ENCODE results near the gene BID. TPM values are rescaled to one million over a fixed set of nuclear protein-coding genes. Genes with fewer than 3 reads are reported as not detected.
"Not testable (repeated sequence)": the region's sequence is repeated elsewhere in the genome, so short reads cannot be mapped to it uniquely, and the experiment has no call there.

BID gene
- polyA plus RNA-seq, 5 donors: 16.8 to 30.9 (median 20.4) TPM

- DNase-seq: no peak
Observed at GRCh38 chr22:17705951-17706900, 68.0 kb downstream of the BID start.

- no peak for DNase-seq
Observed at GRCh38 chr22:17705546-17705945, 68.7 kb downstream of the BID start.

GRCh38 chr22:17703811-17704210 lies 70.5 kb downstream of the BID start:
- DNase-seq: no peak

GRCh38 chr22:17700778-17701177 lies 73.5 kb downstream of the BID start:
- no peak for DNase-seq

- DNase-seq: no peak
Observed at GRCh38 chr22:17699696-17700340, 74.5 kb downstream of the BID start.

- no peak for DNase-seq
Observed at GRCh38 chr22:17698948-17699347, 75.3 kb downstream of the BID start.

- DNase-seq: not testable (repeated sequence)
Observed at GRCh38 chr22:17698276-17698675, 76.0 kb downstream of the BID start.

GRCh38 chr22:17697196-17697595 lies 77.1 kb downstream of the BID start:
- not testable (repeated sequence) for DNase-seq

- DNase-seq: no peak
Observed at GRCh38 chr22:17695986-17696385, 78.3 kb downstream of the BID start.

- DNase-seq: no peak
Observed at GRCh38 chr22:17694752-17695151, 79.5 kb downstream of the BID start.

- DNase-seq: no peak
Observed at GRCh38 chr22:17694193-17694592, 80.1 kb downstream of the BID start.

GRCh38 chr22:17692841-17693240 lies 81.4 kb downstream of the BID start:
- no peak for DNase-seq

- no peak for DNase-seq
Observed at GRCh38 chr22:17684245-17684644, 90.0 kb downstream of the BID start.

Other genes with a start within 250 kb of the BID start
- under 1 TPM; 0.29 to 0.64 (median 0.40) TPM for gene SLC25A18, start 211.0 kb downstream of the BID start, polyA plus RNA-seq (ENCODE audit: insufficient read depth in 1 of 5, insufficient read length in 5 of 5, low replicate concordance in 1 of 5)
- gene ATP6V1E1, start 145.7 kb downstream of the BID start, polyA plus RNA-seq (ENCODE audit: insufficient read depth in 1 of 5, insufficient read length in 5 of 5, low replicate concordance in 1 of 5): 100 to 1,000 TPM in 3 of 5 donors, 10 to 100 TPM in 2; 92.8 to 104 (median 100) TPM
- gene BCL2L13, start 135.7 kb downstream of the BID start, polyA plus RNA-seq (ENCODE audit: insufficient read depth in 1 of 5, insufficient read length in 5 of 5, low replicate concordance in 1 of 5): 10 to 100 TPM; 31.2 to 36.4 (median 32.7) TPM

Measured in right lung (tissue), 5 donors.